Measurements from ENCODE around the gene MCTP2. TPM values are rescaled to one million over a fixed set of nuclear protein-coding genes. Genes with fewer than 3 reads are reported as not detected.
A peak's percentile ranks its signal among the peaks of the same experiment; 100 is the strongest.

Gene MCTP2
- total and polyA plus RNA-seq, 2 of the 13 experiments (the other 11 are each of a cell fraction or from before 2014, with no cell fraction given), result 5.1 to 8.6 TPM

GRCh38 chr15:94354655-94355054, 123.3 kb downstream of the MCTP2 start:
- ChIA-PET CTCF (ENCODE audit: low intra/inter-chr PET ratio, low total read pairs) (no interaction called here), POLR2A (no interaction called here)
- no TSS peak for BruUV-seq (replicated peaks)
- H3K9me3 ChIP-seq (ENCODE audit: low read length), result no peaks in the 10 kb centered on the region
- no peaks in the 10 kb centered on the region for H3K36me3 ChIP-seq (replicated peaks in 1 of 2; ENCODE audit: control insufficient read depth in 1 of 2, insufficient read depth in 2 of 2, low read length in 2 of 2)
- no peak for DNase-seq (ENCODE audit: low spot score)
- H3K27ac ChIP-seq (ENCODE audit: extremely low read length, insufficient read depth, low read length), result no peak overlapping the region
- no peak overlapping the region for H3K9ac ChIP-seq (ENCODE audit: insufficient read depth, low read depth, low read length)
- intact Hi-C loops (cut with micrococcal nuclease; ENCODE audit: unreplicated experiment), result no loop called here
- no peaks in the 10 kb centered on the region for H3K27me3 ChIP-seq (ENCODE audit: control insufficient read depth in 1 of 2, insufficient read depth in 2 of 2, low read length in 2 of 2)
- no peak for ATAC-seq
- in situ Hi-C loops (cut with HindIII; ENCODE audit: extremely low pct_ligation_motif_present, low pct_unique_long_range_greater_than_20kb), result no loop called here
- H3K4me1 ChIP-seq (ENCODE audit: insufficient read depth, low read length), result 0 out of 2 replicates have a peak, but pooled peaks cover 11% of the 10 kb centered on the region
- H2AFZ ChIP-seq (ENCODE audit: low read length), result no peak overlapping the region
- H3K79me2 ChIP-seq (ENCODE audit: insufficient read depth, low read length), result no peaks in the 10 kb centered on the region
- FAIRE-seq, result no peak
- no peak overlapping the region for H3K4me3 ChIP-seq (replicated peaks in 1 of 3; ENCODE audit: insufficient read depth in 1 of 3, low read depth in 2 of 3, low read length in 3 of 3)
- no peaks in the 10 kb centered on the region for H4K20me1 ChIP-seq (ENCODE audit: insufficient read depth, low read length)
- H3K4me2 ChIP-seq (ENCODE audit: low read depth, low read length), result no peak overlapping the region
- WGBS (ENCODE audit: low lambda C conversion rate), result 68% methylated on average over 9 of the region's 9 CpGs
- no peak for TF ChIP-seq ZNF143 (CRISPR knock-in tag; IDR thresholded peaks at IDR 0.05)
- no peak for TF ChIP-seq KLF16 (CRISPR knock-in tag; IDR thresholded peaks at IDR 0.05)
- no peak for TF ChIP-seq PRPF4 (IDR thresholded peaks at IDR 0.05; ENCODE audit: low read depth, low read length, poor library complexity, severe bottlenecking)
- TF ChIP-seq RBM39 (IDR thresholded peaks at IDR 0.05; ENCODE audit: low read depth, low read length, poor library complexity, severe bottlenecking), result no peak
- TF ChIP-seq ZNF142 (CRISPR knock-in tag; IDR thresholded peaks at IDR 0.05), result no peak
- no peak for TF ChIP-seq ETS1 (CRISPR knock-in tag; IDR thresholded peaks at IDR 0.05)
- TF ChIP-seq HOXA5 (CRISPR knock-in tag; IDR thresholded peaks at IDR 0.05), result no peak
- no peak for TF ChIP-seq TEF (CRISPR knock-in tag; IDR thresholded peaks at IDR 0.05)
- no peak for TF ChIP-seq HDAC6 (IDR thresholded peaks at IDR 0.05; ENCODE audit: low read depth, low read length)
- no peak for TF ChIP-seq PLRG1 (conservative IDR thresholded peaks at IDR 0.05)
- no peak for TF ChIP-seq ZSCAN30 (CRISPR knock-in tag; IDR thresholded peaks at IDR 0.05)
- peak; percentile 27; the same call in 1 of the 2 replicates for TF ChIP-seq CEBPB (IDR thresholded peaks at IDR 0.05; ENCODE audit: borderline replicate concordance, low read depth, low read length)
- no peak for TF ChIP-seq CSRNP1 (CRISPR knock-in tag; IDR thresholded peaks at IDR 0.05)
- TF ChIP-seq ATF7 (IDR thresholded peaks at IDR 0.05), result 0 out of 2 replicates have a peak, but pooled peaks have one; percentile 14
- no peak for TF ChIP-seq ATF7 (CRISPR knock-in tag; IDR thresholded peaks at IDR 0.05)
- TF ChIP-seq ZNF619 (CRISPR knock-in tag; IDR thresholded peaks at IDR 0.05), result no peak
- TF ChIP-seq RAD21 (CRISPR knock-in tag; IDR thresholded peaks at IDR 0.05), result no peak
- TF ChIP-seq ZC3H4 (CRISPR knock-in tag; IDR thresholded peaks at IDR 0.05; ENCODE audit: borderline replicate concordance), result no peak

Data from HepG2 (cell line).